Measurements from ENCODE around the gene TMEFF2. TPM values are rescaled to one million over a fixed set of nuclear protein-coding genes. Genes with fewer than 3 reads are reported as not detected.

TMEFF2 gene
- total RNA-seq, 6 donors from 2014 or later = 0.69 TPM; not detected in 5

GRCh38 chr2:192099742-192100141, 95.0 kb downstream of the TMEFF2 start:
- Histone ChIP-seq H3K4me1 (no peaks in the 10 kb centered on the region), H3K27me3 (no peaks in the 10 kb centered on the region), H3K9me3 (no peaks in the 10 kb centered on the region), H3K27ac (no peak overlapping the region), H3K36me3 (no peaks in the 10 kb centered on the region), H3K4me3 (no peak overlapping the region)
- TF ChIP-seq POLR2A (IDR thresholded peaks at IDR 0.05) = no peak
- TF ChIP-seq EP300 (IDR thresholded peaks at IDR 0.05) = no peak
- TF ChIP-seq CTCF (IDR thresholded peaks at IDR 0.05) = no peak
- no peak for TF ChIP-seq POLR2AphosphoS5 (IDR thresholded peaks at IDR 0.05)
- no peak for DNase-seq
- ATAC-seq (ENCODE audit: low FRiP score in 2 of 2) = no peak

GRCh38 chr2:192098814-192099491, 95.8 kb downstream of the TMEFF2 start:
- no peaks in the 10 kb centered on the region for H3K27me3 ChIP-seq
- WGBS, 2 donors = 76 to 86% methylated on average over 2 of the region's 2 CpGs
- TF ChIP-seq CTCF (IDR thresholded peaks at IDR 0.05) (no peak), POLR2A (IDR thresholded peaks at IDR 0.05) (no peak), EP300 (IDR thresholded peaks at IDR 0.05) (no peak), POLR2AphosphoS5 (IDR thresholded peaks at IDR 0.05) (no peak)

GRCh38 chr2:192091476-192091875, 103.3 kb downstream of the TMEFF2 start:
- no peak for TF ChIP-seq EP300 (IDR thresholded peaks at IDR 0.05)
- TF ChIP-seq CTCF (IDR thresholded peaks at IDR 0.05) = no peak
- no peak for TF ChIP-seq POLR2A (IDR thresholded peaks at IDR 0.05)
- no peak for TF ChIP-seq POLR2AphosphoS5 (IDR thresholded peaks at IDR 0.05)
- Histone ChIP-seq H3K4me1 (no peaks in the 10 kb centered on the region), H3K36me3 (no peaks in the 10 kb centered on the region), H3K9me3 (no peaks in the 10 kb centered on the region), H3K27ac (no peak overlapping the region), H3K4me3 (no peak overlapping the region), H3K27me3 (no peaks in the 10 kb centered on the region)
- ATAC-seq (ENCODE audit: low FRiP score in 2 of 2) (no peak), DNase-seq (no peak)
- WGBS, 2 donors = 42 to 45% methylated on average over 1 of the region's 1 CpG

More at GRCh38 chr2:192098814-192099491, 95.8 kb downstream of the TMEFF2 start:
- H3K27ac ChIP-seq = no peak overlapping the region
- ATAC-seq (ENCODE audit: low FRiP score in 2 of 2) (no peak), DNase-seq (no peak)
- H3K4me1 ChIP-seq = no peaks in the 10 kb centered on the region
- H3K36me3 ChIP-seq = no peaks in the 10 kb centered on the region
- no peaks in the 10 kb centered on the region for H3K9me3 ChIP-seq
- no peak overlapping the region for H3K4me3 ChIP-seq

GRCh38 chr2:192090911-192091310, 103.8 kb downstream of the TMEFF2 start:
- TF ChIP-seq POLR2AphosphoS5 (IDR thresholded peaks at IDR 0.05) = no peak
- TF ChIP-seq EP300 (IDR thresholded peaks at IDR 0.05) = no peak
- TF ChIP-seq CTCF (IDR thresholded peaks at IDR 0.05) = no peak
- no peak for TF ChIP-seq POLR2A (IDR thresholded peaks at IDR 0.05)
- no peaks in the 10 kb centered on the region for H3K36me3 ChIP-seq
- no peaks in the 10 kb centered on the region for H3K4me1 ChIP-seq
- H3K9me3 ChIP-seq = no peaks in the 10 kb centered on the region
- DNase-seq = no peak
- no peak for ATAC-seq (ENCODE audit: low FRiP score in 2 of 2)
- H3K27ac ChIP-seq = no peak overlapping the region
- no peaks in the 10 kb centered on the region for H3K27me3 ChIP-seq
- WGBS, 2 donors = 76 to 87% methylated on average over 7 of the region's 7 CpGs
- no peak overlapping the region for H3K4me3 ChIP-seq

- Histone ChIP-seq H3K9me3 (no peaks in the 10 kb centered on the region), H3K4me1 (no peaks in the 10 kb centered on the region), H3K36me3 (no peaks in the 10 kb centered on the region), H3K4me3 (no peak overlapping the region), H3K27ac (no peak overlapping the region), H3K27me3 (no peaks in the 10 kb centered on the region)
- 27 to 32% methylated on average over 4 of the region's 4 CpGs for WGBS, 2 donors
- TF ChIP-seq CTCF (IDR thresholded peaks at IDR 0.05) (no peak), POLR2AphosphoS5 (IDR thresholded peaks at IDR 0.05) (no peak), POLR2A (IDR thresholded peaks at IDR 0.05) (no peak), EP300 (IDR thresholded peaks at IDR 0.05) (no peak)
- DNase-seq (no peak), ATAC-seq (ENCODE audit: low FRiP score in 2 of 2) (no peak)
These were observed 107.3 kb downstream of the TMEFF2 start for GRCh38 chr2:192087398-192087958.

All from upper lobe of left lung (tissue), 6 donors.